RKO (cell line): ENCODE data around the gene PLEKHH3.
A peak's percentile ranks its signal among the peaks of the same experiment; 100 is the strongest.

ENCODE experiments used
- DNase-seq: peaks from one replicate; pipeline ENCODE4 v3.0.0-alpha.2; 2016; ENCODE audit warnings: low spot score

PLEKHH3 gene

GRCh38 chr17:42676424-42677011 lies at the start of gene PLEKHH3:
TSS of gene PLEKHH3 (minus strand) at chr17:42676994. CDS start at chr17:42676563, 431 bp downstream.
- no peak for DNase-seq

- no peak for DNase-seq
Observed at GRCh38 chr17:42725143-42725542, 48.3 kb upstream of the PLEKHH3 start.

- DNase-seq = no peak
Observed at GRCh38 chr17:42723636-42724035, 46.8 kb upstream of the PLEKHH3 start.

GRCh38 chr17:42720996-42721583 lies 44.3 kb upstream of the PLEKHH3 start:
- DNase-seq = peak; percentile 71

- no peak for DNase-seq
Observed at GRCh38 chr17:42709561-42709960, 32.8 kb upstream of the PLEKHH3 start.

- no peak for DNase-seq
Observed at GRCh38 chr17:42708588-42708987, 31.8 kb upstream of the PLEKHH3 start.

- no peak for DNase-seq
Observed at GRCh38 chr17:42706732-42707131, 29.9 kb upstream of the PLEKHH3 start.

- DNase-seq = no peak
Observed at GRCh38 chr17:42704837-42705494, 28.2 kb upstream of the PLEKHH3 start.

- DNase-seq = no peak
Observed at GRCh38 chr17:42704490-42704836, 27.7 kb upstream of the PLEKHH3 start.

GRCh38 chr17:42702446-42702845 lies 25.7 kb upstream of the PLEKHH3 start:
- DNase-seq = no peak

- DNase-seq = no peak
Observed at GRCh38 chr17:42700586-42701289, 23.9 kb upstream of the PLEKHH3 start.

- no peak for DNase-seq
Observed at GRCh38 chr17:42699415-42699740, 22.6 kb upstream of the PLEKHH3 start.

- DNase-seq = no peak
Observed at GRCh38 chr17:42698736-42699414, 22.1 kb upstream of the PLEKHH3 start.

GRCh38 chr17:42697108-42697811 lies 20.5 kb upstream of the PLEKHH3 start:
- DNase-seq = no peak

GRCh38 chr17:42695500-42695899 lies 18.7 kb upstream of the PLEKHH3 start:
- DNase-seq = no peak

- DNase-seq = no peak
Observed at GRCh38 chr17:42694524-42694923, 17.7 kb upstream of the PLEKHH3 start.

GRCh38 chr17:42692489-42692888 lies 15.7 kb upstream of the PLEKHH3 start:
- no peak for DNase-seq

GRCh38 chr17:42691021-42691545 lies 14.3 kb upstream of the PLEKHH3 start:
- DNase-seq = no peak

- no peak for DNase-seq
Observed at GRCh38 chr17:42690596-42690995, 13.8 kb upstream of the PLEKHH3 start.

GRCh38 chr17:42687707-42688320 lies 11.0 kb upstream of the PLEKHH3 start:
- no peak for DNase-seq

GRCh38 chr17:42686520-42687128 lies 9.8 kb upstream of the PLEKHH3 start:
- no peak for DNase-seq
